K562 (cell line): Measurements from ENCODE around the gene BLOC1S4.

Experiments used
- FOXM1 ChIP-seq, 2 experiments: fragments of 450-650 bp in 1 of 2; sonication (generic) in 1 of 2; formaldehyde crosslinking in 1 of 2; IDR thresholded peaks; 2 replicates each; pipeline versions ENCODE4 v1.6.1 to v1.9.0; 2017 to 2022; ENCODE audit warnings: low read depth in 2 of 2, mild to moderate bottlenecking in 2 of 2, missing genetic modification reagents in 1 of 2, moderate library complexity in 1 of 2
- MCM5 ChIP-seq: fragments of 450-650 bp; IDR thresholded peaks from 2 replicates; pipeline ENCODE4 v1.6.1; 2016; ENCODE audit warnings: low read depth
- POLR2A ChIP-seq: fragments of 450-650 bp; conservative IDR thresholded peaks from 2 replicates; pipeline ENCODE4 v1.6.1; 2016
- POLR2AphosphoS2 ChIP-seq: IDR thresholded peaks from 2 replicates; pipeline ENCODE4 v1.6.1; 2012; ENCODE audit warnings: low read length, improper control_type of control experiment
- XRCC5 ChIP-seq: fragments of 200-400 bp; formaldehyde crosslinking; IDR thresholded peaks from 2 replicates; pipeline ENCODE4 v1.6.1; 2017; ENCODE audit warnings: low read depth, mild to moderate bottlenecking, low read length
- ZNF143 ChIP-seq: sonication (generic); formaldehyde crosslinking; IDR thresholded peaks from 2 replicates; pipeline ENCODE4 v1.9.0; 2022; ENCODE audit warnings: mild to moderate bottlenecking, missing genetic modification reagents
- TF ChIP-seq, protein P1 (sequence below): fragments of 450-650 bp; formaldehyde crosslinking; IDR thresholded peaks from 2 replicates; pipeline ENCODE4 v1.4.0; 2020; ENCODE audit warnings: mild to moderate bottlenecking, moderate library complexity
- TF ChIP-seq, protein P2 (sequence below): fragments of 150-350 bp; conservative IDR thresholded peaks from 2 replicates; pipeline ENCODE4 v1.6.1; 2014; ENCODE audit warnings: low read length
- TF ChIP-seq, protein P3 (sequence below), 2 experiments: IDR thresholded peaks in 1 of 2; conservative IDR thresholded peaks in 1 of 2; 2 replicates each; pipeline ENCODE4 v1.6.1; 2016; ENCODE audit warnings: low read depth in 2 of 2, mild to moderate bottlenecking in 1 of 2, missing compliant biosample characterization in 1 of 2, missing genetic modification characterization in 1 of 2, moderate library complexity in 1 of 2

DNA sequence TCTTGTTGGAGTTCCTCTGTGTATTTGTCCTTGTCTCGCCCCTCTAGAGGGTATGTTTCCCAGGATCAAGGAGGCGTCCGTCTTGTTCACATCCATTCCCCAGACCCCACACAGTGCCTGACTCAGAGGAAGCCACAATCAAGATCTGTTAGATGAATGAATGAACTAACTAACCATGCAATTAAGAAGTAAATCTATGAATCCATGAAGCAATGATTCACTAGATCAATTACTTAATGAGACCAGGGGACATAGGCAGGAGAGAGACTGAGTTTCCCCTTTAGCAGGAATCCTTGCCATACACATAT, 11.9 kb downstream of the BLOC1S4 start:
- TF ChIP-seq, protein P1, sequence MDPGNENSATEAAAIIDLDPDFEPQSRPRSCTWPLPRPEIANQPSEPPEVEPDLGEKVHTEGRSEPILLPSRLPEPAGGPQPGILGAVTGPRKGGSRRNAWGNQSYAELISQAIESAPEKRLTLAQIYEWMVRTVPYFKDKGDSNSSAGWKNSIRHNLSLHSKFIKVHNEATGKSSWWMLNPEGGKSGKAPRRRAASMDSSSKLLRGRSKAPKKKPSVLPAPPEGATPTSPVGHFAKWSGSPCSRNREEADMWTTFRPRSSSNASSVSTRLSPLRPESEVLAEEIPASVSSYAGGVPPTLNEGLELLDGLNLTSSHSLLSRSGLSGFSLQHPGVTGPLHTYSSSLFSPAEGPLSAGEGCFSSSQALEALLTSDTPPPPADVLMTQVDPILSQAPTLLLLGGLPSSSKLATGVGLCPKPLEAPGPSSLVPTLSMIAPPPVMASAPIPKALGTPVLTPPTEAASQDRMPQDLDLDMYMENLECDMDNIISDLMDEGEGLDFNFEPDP (CRISPR knock-in tag) = no peak
- no peak for TF ChIP-seq MCM5
- no peak for TF ChIP-seq FOXM1 (IDR thresholded peaks at IDR 0.05; ENCODE audit: low read depth)
- TF ChIP-seq FOXM1 (CRISPR knock-in tag; IDR thresholded peaks at IDR 0.05; ENCODE audit: low read depth) = no peak
- no peak for TF ChIP-seq POLR2A
- TF ChIP-seq ZNF143 (CRISPR knock-in tag) = no peak
- no peak for TF ChIP-seq XRCC5
- TF ChIP-seq, protein P2, sequence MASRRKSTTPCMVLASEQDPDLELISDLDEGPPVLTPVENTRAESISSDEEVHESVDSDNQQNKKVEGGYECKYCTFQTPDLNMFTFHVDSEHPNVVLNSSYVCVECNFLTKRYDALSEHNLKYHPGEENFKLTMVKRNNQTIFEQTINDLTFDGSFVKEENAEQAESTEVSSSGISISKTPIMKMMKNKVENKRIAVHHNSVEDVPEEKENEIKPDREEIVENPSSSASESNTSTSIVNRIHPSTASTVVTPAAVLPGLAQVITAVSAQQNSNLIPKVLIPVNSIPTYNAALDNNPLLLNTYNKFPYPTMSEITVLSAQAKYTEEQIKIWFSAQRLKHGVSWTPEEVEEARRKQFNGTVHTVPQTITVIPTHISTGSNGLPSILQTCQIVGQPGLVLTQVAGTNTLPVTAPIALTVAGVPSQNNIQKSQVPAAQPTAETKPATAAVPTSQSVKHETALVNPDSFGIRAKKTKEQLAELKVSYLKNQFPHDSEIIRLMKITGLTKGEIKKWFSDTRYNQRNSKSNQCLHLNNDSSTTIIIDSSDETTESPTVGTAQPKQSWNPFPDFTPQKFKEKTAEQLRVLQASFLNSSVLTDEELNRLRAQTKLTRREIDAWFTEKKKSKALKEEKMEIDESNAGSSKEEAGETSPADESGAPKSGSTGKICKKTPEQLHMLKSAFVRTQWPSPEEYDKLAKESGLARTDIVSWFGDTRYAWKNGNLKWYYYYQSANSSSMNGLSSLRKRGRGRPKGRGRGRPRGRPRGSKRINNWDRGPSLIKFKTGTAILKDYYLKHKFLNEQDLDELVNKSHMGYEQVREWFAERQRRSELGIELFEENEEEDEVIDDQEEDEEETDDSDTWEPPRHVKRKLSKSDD = no peak
- TF ChIP-seq, protein P3, sequence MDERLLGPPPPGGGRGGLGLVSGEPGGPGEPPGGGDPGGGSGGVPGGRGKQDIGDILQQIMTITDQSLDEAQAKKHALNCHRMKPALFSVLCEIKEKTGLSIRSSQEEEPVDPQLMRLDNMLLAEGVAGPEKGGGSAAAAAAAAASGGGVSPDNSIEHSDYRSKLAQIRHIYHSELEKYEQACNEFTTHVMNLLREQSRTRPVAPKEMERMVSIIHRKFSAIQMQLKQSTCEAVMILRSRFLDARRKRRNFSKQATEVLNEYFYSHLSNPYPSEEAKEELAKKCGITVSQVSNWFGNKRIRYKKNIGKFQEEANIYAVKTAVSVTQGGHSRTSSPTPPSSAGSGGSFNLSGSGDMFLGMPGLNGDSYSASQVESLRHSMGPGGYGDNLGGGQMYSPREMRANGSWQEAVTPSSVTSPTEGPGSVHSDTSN (CRISPR knock-in tag; IDR thresholded peaks at IDR 0.05; ENCODE audit: low read depth) = no peak
- TF ChIP-seq, protein P3 (tag; conservative IDR thresholded peaks at IDR 0.05; ENCODE audit: low read depth) = no peak
- no peak for TF ChIP-seq POLR2AphosphoS2
